Measurements from ENCODE around the gene KIF20B. TPM values are rescaled to one million over a fixed set of nuclear protein-coding genes. Genes with fewer than 3 reads are reported as not detected.

KIF20B gene
- total RNA-seq, 2 experiments from 2014 or later: 17.1 to 18.4 TPM

DNA sequence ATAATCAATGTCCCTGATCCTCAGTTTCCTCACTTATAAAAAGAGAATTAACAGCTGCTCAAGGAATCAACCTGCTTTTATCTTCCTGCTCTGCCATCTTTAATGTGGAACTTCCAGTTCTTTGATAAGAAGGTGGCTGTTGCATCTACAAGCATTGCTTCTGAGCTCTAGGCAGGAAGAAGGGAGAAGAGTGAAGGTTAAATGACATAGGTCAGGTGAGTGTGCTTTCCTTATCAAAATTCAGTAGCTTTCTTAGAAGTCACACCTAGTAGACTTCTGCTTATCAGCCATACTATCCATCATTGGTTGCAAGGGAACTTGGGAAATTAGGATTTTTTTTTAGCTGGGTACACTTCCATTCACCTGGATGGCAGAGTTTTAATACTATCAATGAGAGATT lies 24.0 kb upstream of the KIF20B start:
- no peaks in the 10 kb centered on the region for H3K36me3 Mint-ChIP-seq (ENCODE audit: low read depth)
- no peak overlapping the region for H3K4me3 ChIP-seq (ENCODE audit: low read length)
- H3K27ac Mint-ChIP-seq: no peak overlapping the region
- peaks cover 34% of the 10 kb centered on the region for H3K27me3 Mint-ChIP-seq
- no peak overlapping the region for H3K27ac ChIP-seq (ENCODE audit: low read depth in 1 of 2, low read length in 2 of 2)
- ChIA-PET POLR2A (no interaction called here), CTCF (no interaction called here)
- intact Hi-C loops (cut with DNase I, micrococcal nuclease): no loop called here
- TF ChIP-seq, protein P1, sequence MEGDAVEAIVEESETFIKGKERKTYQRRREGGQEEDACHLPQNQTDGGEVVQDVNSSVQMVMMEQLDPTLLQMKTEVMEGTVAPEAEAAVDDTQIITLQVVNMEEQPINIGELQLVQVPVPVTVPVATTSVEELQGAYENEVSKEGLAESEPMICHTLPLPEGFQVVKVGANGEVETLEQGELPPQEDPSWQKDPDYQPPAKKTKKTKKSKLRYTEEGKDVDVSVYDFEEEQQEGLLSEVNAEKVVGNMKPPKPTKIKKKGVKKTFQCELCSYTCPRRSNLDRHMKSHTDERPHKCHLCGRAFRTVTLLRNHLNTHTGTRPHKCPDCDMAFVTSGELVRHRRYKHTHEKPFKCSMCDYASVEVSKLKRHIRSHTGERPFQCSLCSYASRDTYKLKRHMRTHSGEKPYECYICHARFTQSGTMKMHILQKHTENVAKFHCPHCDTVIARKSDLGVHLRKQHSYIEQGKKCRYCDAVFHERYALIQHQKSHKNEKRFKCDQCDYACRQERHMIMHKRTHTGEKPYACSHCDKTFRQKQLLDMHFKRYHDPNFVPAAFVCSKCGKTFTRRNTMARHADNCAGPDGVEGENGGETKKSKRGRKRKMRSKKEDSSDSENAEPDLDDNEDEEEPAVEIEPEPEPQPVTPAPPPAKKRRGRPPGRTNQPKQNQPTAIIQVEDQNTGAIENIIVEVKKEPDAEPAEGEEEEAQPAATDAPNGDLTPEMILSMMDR (IDR thresholded peaks at IDR 0.05): no peak
- DNase-seq: no peak
- H3K4me1 ChIP-seq (ENCODE audit: insufficient read depth, low read length): no peaks in the 10 kb centered on the region
- H3K4me3 Mint-ChIP-seq: no peak overlapping the region
- H3K4me1 Mint-ChIP-seq (ENCODE audit: low read depth): no peaks in the 10 kb centered on the region
- no peaks in the 10 kb centered on the region for H3K36me3 ChIP-seq (ENCODE audit: insufficient read depth, low read length)
- peaks cover 0 to 8% of the 10 kb centered on the region in 2 experiments for H3K27me3 ChIP-seq (ENCODE audit: control insufficient read depth in 1 of 2, insufficient read depth in 2 of 2, low read length in 2 of 2)
- ATAC-seq (ENCODE audit: poor library complexity): no peak
- H3K9me3 Mint-ChIP-seq: no peaks in the 10 kb centered on the region
- no peaks in the 10 kb centered on the region for H3K9me3 ChIP-seq (ENCODE audit: control insufficient read depth in 1 of 2, insufficient read depth in 1 of 2, low read length in 2 of 2)

DNA sequence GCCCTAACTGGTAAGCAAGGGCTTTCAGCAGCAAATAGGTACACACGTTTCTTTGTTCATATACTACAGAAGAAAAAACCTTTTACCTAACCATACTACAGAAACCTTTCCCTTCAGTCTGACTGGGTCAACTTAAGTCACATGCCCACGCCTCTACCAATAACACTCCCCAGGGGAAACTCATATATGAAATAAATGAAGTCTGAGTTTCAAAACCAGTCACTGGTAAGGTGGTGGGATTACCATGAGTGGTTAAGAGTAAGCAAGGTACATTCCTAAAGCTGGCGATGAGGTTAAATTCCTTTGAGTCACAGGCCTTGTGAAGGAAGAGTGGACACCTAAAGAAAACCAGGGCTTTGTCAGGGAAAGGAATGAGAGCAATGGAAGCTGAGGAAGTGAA lies 21.4 kb upstream of the KIF20B start:
- H3K4me1 Mint-ChIP-seq (ENCODE audit: low read depth): no peaks in the 10 kb centered on the region
- ATAC-seq (ENCODE audit: poor library complexity) (no peak), DNase-seq (no peak)
- no peaks in the 10 kb centered on the region for H3K9me3 Mint-ChIP-seq
- H3K9me3 ChIP-seq (ENCODE audit: control insufficient read depth in 1 of 2, insufficient read depth in 1 of 2, low read length in 2 of 2): no peaks in the 10 kb centered on the region
- no peaks in the 10 kb centered on the region for H3K4me1 ChIP-seq (ENCODE audit: insufficient read depth, low read length)
- no peak overlapping the region for H3K27ac ChIP-seq (ENCODE audit: low read depth in 1 of 2, low read length in 2 of 2)
- CTCF ChIA-PET: no interaction called here
- no peaks in the 10 kb centered on the region for H3K36me3 Mint-ChIP-seq (ENCODE audit: low read depth)
- intact Hi-C loops (cut with DNase I, micrococcal nuclease): no loop called here
- TF ChIP-seq, protein P1 (IDR thresholded peaks at IDR 0.05): no peak
- H3K27ac Mint-ChIP-seq: no peak overlapping the region
- peaks cover 38% of the 10 kb centered on the region for H3K27me3 Mint-ChIP-seq
- H3K36me3 ChIP-seq (ENCODE audit: insufficient read depth, low read length): no peaks in the 10 kb centered on the region
- H3K4me3 ChIP-seq (ENCODE audit: low read length): no peak overlapping the region
- POLR2A ChIA-PET: no interaction called here
- H3K4me3 Mint-ChIP-seq: no peak overlapping the region
- peaks cover 0 to 8% of the 10 kb centered on the region in 2 experiments for H3K27me3 ChIP-seq (ENCODE audit: control insufficient read depth in 1 of 2, insufficient read depth in 2 of 2, low read length in 2 of 2)

DNA sequence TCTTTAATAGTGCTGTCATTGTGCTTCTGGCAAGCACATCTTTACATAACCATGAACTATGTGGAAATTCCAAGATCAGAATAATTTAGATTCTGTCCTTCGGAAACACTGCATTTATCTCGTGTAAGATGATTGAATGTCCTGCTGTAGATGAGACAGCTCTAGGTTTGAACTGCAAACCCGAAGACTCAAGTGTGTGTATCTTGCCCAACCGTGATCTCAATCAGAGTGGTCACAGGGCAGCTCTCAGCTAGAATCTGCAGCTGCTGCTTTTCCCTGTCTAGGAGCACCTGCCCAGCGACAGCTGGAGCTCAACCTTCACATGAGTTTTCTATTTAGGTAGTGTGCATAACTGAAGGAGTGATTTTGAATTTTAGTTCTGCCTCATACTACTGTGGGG lies 17.5 kb upstream of the KIF20B start:
- H3K9me3 Mint-ChIP-seq: no peaks in the 10 kb centered on the region
- no peaks in the 10 kb centered on the region for H3K36me3 ChIP-seq (ENCODE audit: insufficient read depth, low read length)
- DNase-seq (no peak), ATAC-seq (ENCODE audit: poor library complexity) (no peak)
- TF ChIP-seq, protein P1 (IDR thresholded peaks at IDR 0.05): no peak
- H3K27ac ChIP-seq (ENCODE audit: low read depth in 1 of 2, low read length in 2 of 2): no peak overlapping the region
- H3K4me1 ChIP-seq (ENCODE audit: insufficient read depth, low read length): no peaks in the 10 kb centered on the region
- H3K27me3 Mint-ChIP-seq: peaks cover 26% of the 10 kb centered on the region
- H3K27ac Mint-ChIP-seq: no peak overlapping the region
- H3K4me3 ChIP-seq (ENCODE audit: low read length): no peak overlapping the region
- no peaks in the 10 kb centered on the region for H3K9me3 ChIP-seq (ENCODE audit: control insufficient read depth in 1 of 2, insufficient read depth in 1 of 2, low read length in 2 of 2)
- ChIA-PET CTCF (no interaction called here), POLR2A (no interaction called here)
- no peaks in the 10 kb centered on the region for H3K36me3 Mint-ChIP-seq (ENCODE audit: low read depth)
- H3K4me1 Mint-ChIP-seq (ENCODE audit: low read depth): no peaks in the 10 kb centered on the region
- no peak overlapping the region for H3K4me3 Mint-ChIP-seq
- intact Hi-C loops (cut with DNase I, micrococcal nuclease): no loop called here
- H3K27me3 ChIP-seq (ENCODE audit: control insufficient read depth in 1 of 2, insufficient read depth in 2 of 2, low read length in 2 of 2): peaks cover 0 to 8% of the 10 kb centered on the region in 2 experiments

Data from CD4-positive, alpha-beta T cell (primary cell).